D721Med (cell line): Measurements from ENCODE around the gene WNK1.

Experiments
- DNase-seq: peaks from one replicate; pipeline ENCODE4 v3.0.0; 2011; ENCODE audit warnings: low spot score; ENCODE audit not compliant: insufficient read length
- FAIRE-seq: peaks from 2 replicates; lab custom pipeline; 2011; peaks lifted over from hg19 to GRCh38; lab: Jason Lieb, UNC
- TF ChIP-seq, protein P1 (sequence below): IDR thresholded peaks from 2 replicates; pipeline ENCODE4 v1.5.1; 2012; ENCODE audit warnings: mild to moderate bottlenecking, control low read depth; ENCODE audit not compliant: insufficient read depth; ENCODE audit errors: missing control alignments

The WNK1 gene

DNA sequence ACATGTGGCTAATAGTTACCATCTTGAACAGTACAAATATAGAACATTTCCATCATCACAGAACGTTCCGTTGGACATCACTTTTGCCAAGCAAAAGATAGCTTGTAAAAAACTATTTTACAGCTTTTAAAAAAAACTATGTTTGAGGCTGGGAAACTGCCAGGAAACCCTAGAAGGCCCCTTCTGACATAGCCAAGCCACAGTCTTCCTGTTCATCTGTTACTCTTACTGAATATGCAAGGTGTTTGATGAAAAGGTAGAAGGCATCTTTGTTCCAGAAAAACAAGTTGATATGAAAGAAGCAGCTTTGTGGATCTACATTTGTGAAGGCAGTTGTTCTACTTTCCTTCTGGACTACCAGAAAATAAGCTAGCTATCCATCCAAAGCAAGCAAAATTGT lies 23.6 kb upstream of the WNK1 start:
- TF ChIP-seq, protein P1, sequence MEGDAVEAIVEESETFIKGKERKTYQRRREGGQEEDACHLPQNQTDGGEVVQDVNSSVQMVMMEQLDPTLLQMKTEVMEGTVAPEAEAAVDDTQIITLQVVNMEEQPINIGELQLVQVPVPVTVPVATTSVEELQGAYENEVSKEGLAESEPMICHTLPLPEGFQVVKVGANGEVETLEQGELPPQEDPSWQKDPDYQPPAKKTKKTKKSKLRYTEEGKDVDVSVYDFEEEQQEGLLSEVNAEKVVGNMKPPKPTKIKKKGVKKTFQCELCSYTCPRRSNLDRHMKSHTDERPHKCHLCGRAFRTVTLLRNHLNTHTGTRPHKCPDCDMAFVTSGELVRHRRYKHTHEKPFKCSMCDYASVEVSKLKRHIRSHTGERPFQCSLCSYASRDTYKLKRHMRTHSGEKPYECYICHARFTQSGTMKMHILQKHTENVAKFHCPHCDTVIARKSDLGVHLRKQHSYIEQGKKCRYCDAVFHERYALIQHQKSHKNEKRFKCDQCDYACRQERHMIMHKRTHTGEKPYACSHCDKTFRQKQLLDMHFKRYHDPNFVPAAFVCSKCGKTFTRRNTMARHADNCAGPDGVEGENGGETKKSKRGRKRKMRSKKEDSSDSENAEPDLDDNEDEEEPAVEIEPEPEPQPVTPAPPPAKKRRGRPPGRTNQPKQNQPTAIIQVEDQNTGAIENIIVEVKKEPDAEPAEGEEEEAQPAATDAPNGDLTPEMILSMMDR: no peak
- no peak for DNase-seq
- no peak for FAIRE-seq

DNA sequence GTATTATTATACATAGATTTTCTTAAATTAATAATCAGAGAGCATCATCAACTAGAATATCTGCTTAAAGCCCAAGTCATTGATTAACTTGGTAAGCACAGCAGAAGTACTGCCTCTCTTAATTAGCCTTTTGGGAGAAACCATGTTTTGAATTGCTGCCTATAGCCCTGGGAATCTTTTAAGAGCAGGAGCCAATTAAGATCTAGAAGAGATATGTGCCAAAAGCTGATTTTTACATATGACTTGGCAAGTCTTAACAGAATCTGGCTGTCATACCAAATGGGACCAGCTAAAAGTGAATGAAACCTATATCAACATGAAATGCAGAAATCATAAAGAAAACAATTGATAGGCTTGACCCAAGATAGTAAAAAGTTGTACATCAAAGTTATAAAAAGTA lies 23.2 kb upstream of the WNK1 start:
- FAIRE-seq (no peak), DNase-seq (no peak)

DNA sequence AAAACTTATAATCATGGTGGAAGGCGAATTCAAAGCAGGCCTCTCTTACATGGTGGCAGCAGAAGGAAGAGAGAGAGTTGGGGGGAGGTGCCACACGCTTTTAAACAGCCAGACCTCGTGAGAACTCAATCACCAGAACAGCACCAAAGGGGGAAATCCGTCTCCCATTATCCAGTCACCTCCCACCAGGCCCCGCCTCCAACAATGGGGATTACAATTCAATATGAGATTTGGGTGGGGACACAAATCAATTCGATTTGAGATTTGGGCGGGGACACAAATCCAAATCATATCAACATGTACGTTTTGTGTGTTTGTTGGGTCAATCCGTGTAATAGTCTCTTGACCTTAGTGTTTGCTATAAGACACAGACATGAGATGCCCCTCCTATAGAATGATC lies 21.8 kb upstream of the WNK1 start:
- FAIRE-seq (no peak), DNase-seq (no peak)
- TF ChIP-seq, protein P1: no peak

More for the DNA sequence above, 23.2 kb upstream of the WNK1 start:
- TF ChIP-seq, protein P1: no peak

DNA sequence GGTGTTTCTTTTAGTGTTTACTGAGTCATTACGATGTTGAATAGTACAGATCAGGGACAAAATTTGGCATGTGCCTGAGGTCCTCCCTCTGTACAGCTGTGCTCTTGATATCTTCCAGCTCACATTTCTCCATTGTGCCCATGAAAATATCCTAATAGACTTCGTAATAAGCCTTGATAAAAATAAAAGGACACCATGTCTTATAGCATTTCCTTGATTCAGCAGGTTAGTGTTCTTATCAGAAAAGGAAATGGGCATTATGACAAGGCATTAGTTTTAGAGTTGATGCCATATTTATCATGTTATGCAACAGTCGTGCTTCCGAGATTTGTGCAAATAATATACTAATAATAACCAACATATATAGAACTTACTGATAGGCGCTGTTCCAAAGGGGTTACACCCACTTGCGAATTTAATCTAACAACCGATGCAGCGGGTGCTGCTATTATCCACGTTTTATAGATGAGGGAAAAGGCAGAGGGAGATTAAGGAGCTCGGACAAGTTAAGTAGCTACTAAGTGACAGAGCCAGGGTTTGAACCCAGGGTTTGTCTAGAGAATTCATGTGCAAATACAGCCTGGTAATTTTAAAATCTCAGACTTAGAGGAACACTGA lies 15.1 kb upstream of the WNK1 start:
- TF ChIP-seq, protein P1: no peak

DNA sequence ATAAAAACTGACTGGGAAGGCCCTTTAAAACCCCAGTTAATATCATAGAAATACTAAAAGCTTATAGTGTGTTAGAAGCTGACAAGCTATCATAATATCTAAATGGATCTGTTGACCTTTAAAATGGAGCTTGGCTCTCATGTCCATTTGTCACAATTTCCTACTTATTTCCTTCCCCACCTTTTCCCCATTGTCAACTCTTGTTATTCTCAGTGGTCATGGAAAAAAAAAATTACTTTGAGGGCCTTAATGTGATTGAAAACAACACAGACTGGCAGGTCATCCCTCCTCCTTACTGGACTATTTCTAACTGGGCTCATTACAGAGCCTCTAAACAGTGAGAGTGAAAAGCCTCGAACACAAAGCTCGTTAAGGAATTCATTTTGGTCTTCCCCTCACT lies 13.7 kb upstream of the WNK1 start:
- no peak for DNase-seq
- TF ChIP-seq, protein P1: no peak
- no peak for FAIRE-seq

More for the DNA sequence above, 15.1 kb upstream of the WNK1 start:
- DNase-seq: no peak
- no peak for FAIRE-seq

DNA sequence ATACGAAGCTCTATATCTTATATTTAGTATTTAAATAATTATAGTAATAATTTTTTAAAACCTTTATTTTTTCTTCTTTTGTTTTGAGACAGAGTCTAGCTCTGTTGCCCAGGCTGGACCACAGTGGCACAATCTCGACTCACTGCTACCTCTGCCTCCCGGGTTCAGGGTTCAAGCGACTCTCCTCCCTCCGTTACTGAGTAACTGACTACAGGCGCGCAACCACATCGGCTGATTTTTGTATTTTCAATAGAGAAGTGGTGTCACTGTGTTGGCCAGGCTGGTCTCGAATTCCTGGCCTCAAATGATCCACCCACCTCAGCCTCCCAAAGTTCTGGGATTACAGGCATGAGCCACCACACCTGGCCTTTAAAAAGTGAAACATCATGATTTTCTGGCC lies 13.0 kb upstream of the WNK1 start:
- TF ChIP-seq, protein P1: no peak
- DNase-seq: no peak
- FAIRE-seq: no peak

DNA sequence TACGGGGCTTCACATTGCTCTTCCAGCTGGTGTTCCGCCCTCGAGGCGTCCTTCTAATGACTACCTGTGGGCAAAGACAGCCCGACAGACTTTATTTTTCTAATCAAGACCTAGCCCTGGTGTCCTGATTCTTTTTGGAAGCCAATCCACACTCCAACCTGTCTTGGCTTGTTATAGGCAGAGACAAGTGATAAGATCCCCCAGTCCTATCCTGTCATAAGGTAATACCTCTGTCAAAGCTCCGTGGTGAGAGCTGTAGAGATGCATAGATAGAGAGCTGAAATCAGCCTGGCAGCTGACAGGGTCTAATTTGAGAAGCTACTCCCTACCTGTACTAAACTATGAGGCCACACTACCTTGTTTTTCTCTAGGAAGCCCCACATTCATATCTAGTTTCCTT lies 11.5 kb upstream of the WNK1 start:
- DNase-seq (no peak), FAIRE-seq (no peak)
- TF ChIP-seq, protein P1: no peak
